Activated naive CD4-positive, alpha-beta T cell treated with anti-CD3 and anti-CD28 coated beads for 36 hours (primary cell): Measurements from ENCODE around the gene ACAD8. TPM values are rescaled to one million over a fixed set of nuclear protein-coding genes. Genes with fewer than 3 reads are reported as not detected.
"Not testable (repeated sequence)": the region's sequence is repeated elsewhere in the genome, so short reads cannot be mapped to it uniquely, and the experiment has no call there.

Experiments used
- CTCF ChIA-PET: fragments of 350-600 bp; sonication (Branson Sonifier 250); formaldehyde crosslinking; loops from one replicate; lab custom pipeline; 2021; ENCODE audit warnings: antibody characterized with exemption; lab: Charles Lee
- DNase-seq: peaks from one replicate; pipeline ENCODE4 v3.0.0-alpha.2; 2020
- H3K27ac Mint-ChIP-seq: one replicate; pipeline ENCODE4 v1.8.0; 2021; ENCODE audit warnings: mild to moderate bottlenecking, mixed read lengths
- H3K27me3 Mint-ChIP-seq: one replicate; pipeline ENCODE4 v1.8.0; 2021; ENCODE audit warnings: low read depth, mixed read lengths
- H3K36me3 Mint-ChIP-seq: one replicate; pipeline ENCODE4 v1.8.0; 2021; ENCODE audit warnings: low read depth, mixed read lengths
- H3K4me1 Mint-ChIP-seq: one replicate; pipeline ENCODE4 v1.8.0; 2021; ENCODE audit warnings: low read depth, mixed read lengths
- H3K4me3 Mint-ChIP-seq: one replicate; pipeline ENCODE4 v1.8.0; 2021; ENCODE audit warnings: mild to moderate bottlenecking, moderate library complexity, mixed read lengths
- H3K9me3 Mint-ChIP-seq: one replicate; pipeline ENCODE4 v1.8.0; 2021; ENCODE audit warnings: mixed read lengths
- intact Hi-C: fragments of 100-400 bp; cut with micrococcal nuclease; formaldehyde crosslinking; loops from one replicate; pipeline ENCODE4 v1.15.1; 2023
- total RNA-seq, 2 experiments: library from RNA; stranded (reverse); gene quantifications; one replicate each; pipeline ENCODE4 v1.2.3, GENCODE V29; 2021

ACAD8 gene
- total RNA-seq, 2 experiments from 2014 or later = 14.8 to 17.6 TPM

GRCh38 chr11:134244593-134244992, 8.8 kb upstream of the ACAD8 start:
- peaks cover 3% of the 10 kb centered on the region for H3K4me1 Mint-ChIP-seq
- peaks cover 20% of the 10 kb centered on the region for H3K36me3 Mint-ChIP-seq
- DNase-seq = no peak
- intact Hi-C loops = no loop called here
- no peak overlapping the region for H3K4me3 Mint-ChIP-seq
- H3K27me3 Mint-ChIP-seq = no peaks in the 10 kb centered on the region
- CTCF ChIA-PET = interaction anchor here (0.9 to 1.7 kb wide), 5 partner anchors 10 to 65 kb away, joined by 3 to 6 read pairs (median 3); partner anchors contain the start of gene VPS26B
- H3K27ac Mint-ChIP-seq = no peak overlapping the region
- H3K9me3 Mint-ChIP-seq = no peaks in the 10 kb centered on the region

- peaks cover 3% of the 10 kb centered on the region for H3K4me1 Mint-ChIP-seq
- no peak for DNase-seq
- no peak overlapping the region for H3K4me3 Mint-ChIP-seq
- no peaks in the 10 kb centered on the region for H3K9me3 Mint-ChIP-seq
- intact Hi-C loops = no loop called here
- CTCF ChIA-PET = no interaction called here
- no peaks in the 10 kb centered on the region for H3K27me3 Mint-ChIP-seq
- peaks cover 20% of the 10 kb centered on the region for H3K36me3 Mint-ChIP-seq
- H3K27ac Mint-ChIP-seq = no peak overlapping the region
Measured at GRCh38 chr11:134245434-134245833, 7.9 kb upstream of the ACAD8 start.

GRCh38 chr11:134246100-134246499, 7.3 kb upstream of the ACAD8 start:
- intact Hi-C loops = no loop called here
- no peaks in the 10 kb centered on the region for H3K27me3 Mint-ChIP-seq
- no peaks in the 10 kb centered on the region for H3K9me3 Mint-ChIP-seq
- H3K36me3 Mint-ChIP-seq = peaks cover 20% of the 10 kb centered on the region
- no peak overlapping the region for H3K4me3 Mint-ChIP-seq
- no peak overlapping the region for H3K27ac Mint-ChIP-seq
- CTCF ChIA-PET = no interaction called here
- peaks cover 3% of the 10 kb centered on the region for H3K4me1 Mint-ChIP-seq
- no peak for DNase-seq

GRCh38 chr11:134246678-134247077, 6.7 kb upstream of the ACAD8 start:
- H3K27ac Mint-ChIP-seq = no peak overlapping the region
- H3K4me3 Mint-ChIP-seq = no peak overlapping the region
- intact Hi-C loops = no loop called here
- peaks cover 6% of the 10 kb centered on the region for H3K4me1 Mint-ChIP-seq
- CTCF ChIA-PET = no interaction called here
- H3K36me3 Mint-ChIP-seq = peaks cover 20% of the 10 kb centered on the region
- H3K9me3 Mint-ChIP-seq = no peaks in the 10 kb centered on the region
- H3K27me3 Mint-ChIP-seq = no peaks in the 10 kb centered on the region
- no peak for DNase-seq

DNA sequence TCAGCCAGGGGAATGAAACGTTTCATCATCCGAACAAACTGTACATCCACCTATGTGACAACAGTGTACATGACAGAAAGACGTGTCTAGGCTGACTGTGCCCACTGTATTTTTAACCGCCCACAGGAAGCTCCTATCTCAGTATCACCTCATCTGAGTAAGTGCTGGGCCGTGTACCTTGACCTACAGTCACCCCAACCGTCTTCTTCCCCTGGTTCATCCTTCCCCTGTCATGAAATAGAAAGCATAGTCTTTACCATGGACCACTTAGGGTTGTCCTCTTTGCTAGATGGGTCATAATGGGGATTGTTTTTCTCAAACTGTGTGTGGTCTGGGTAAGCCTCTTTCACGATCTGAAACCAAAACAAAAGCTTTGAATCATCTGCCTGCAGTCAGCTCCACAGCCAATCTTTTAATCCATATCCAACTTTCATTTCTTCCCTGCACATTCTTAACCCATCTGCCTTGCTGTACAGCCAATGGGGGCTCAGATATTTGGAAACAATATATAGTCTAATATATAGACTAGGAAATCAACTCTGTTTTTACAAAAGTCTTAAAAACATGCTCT, 4.4 kb upstream of the ACAD8 start:
- intact Hi-C loops = no loop called here
- Mint-ChIP-seq H3K4me3 (no peak overlapping the region), H3K27ac (peak overlapping the region; percentile 33), H3K36me3 (peaks cover 18% of the 10 kb centered on the region), H3K4me1 (peaks cover 15% of the 10 kb centered on the region), H3K9me3 (no peaks in the 10 kb centered on the region), H3K27me3 (no peaks in the 10 kb centered on the region)
- CTCF ChIA-PET = interaction anchor here (0.7 to 5.6 kb wide), 5 partner anchors 13 to 42 kb away, joined by 3 to 25 read pairs (median 4); partner anchors contain the start of gene GLB1L3
- DNase-seq = no peak

DNA sequence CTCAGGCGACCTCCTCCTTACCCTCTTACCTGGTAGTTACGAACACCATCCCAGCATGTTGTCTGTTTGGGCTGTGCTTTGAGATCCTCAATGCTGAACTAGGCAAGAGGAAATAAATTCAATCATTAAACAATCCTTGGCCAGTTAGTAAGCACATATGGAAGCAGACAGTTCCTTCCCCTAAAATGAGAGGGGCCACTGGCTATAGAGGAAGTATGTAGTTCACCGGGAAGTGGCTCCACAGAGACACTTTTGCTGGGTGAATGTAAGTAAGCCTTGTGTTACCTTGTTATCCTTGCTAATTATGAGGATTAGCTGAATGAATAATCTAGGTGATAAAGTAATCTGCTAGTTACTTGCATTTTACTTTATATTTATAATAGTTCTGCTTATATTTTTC, 3.1 kb upstream of the ACAD8 start:
- Mint-ChIP-seq H3K9me3 (no peaks in the 10 kb centered on the region), H3K27ac (no peak overlapping the region), H3K36me3 (peaks cover 11% of the 10 kb centered on the region), H3K4me1 (peaks cover 22% of the 10 kb centered on the region), H3K27me3 (no peaks in the 10 kb centered on the region), H3K4me3 (no peak overlapping the region)
- DNase-seq = no peak
- CTCF ChIA-PET = interaction anchor here (0.9 to 5.6 kb wide), 3 partner anchors 12 to 23 kb away, joined by 3 to 25 read pairs (median 5); no protein-coding TSS in a partner anchor
- intact Hi-C loops = loop anchor here (5.0 kb wide), 1 partner anchor 303 kb away; no protein-coding TSS in a partner anchor

DNA sequence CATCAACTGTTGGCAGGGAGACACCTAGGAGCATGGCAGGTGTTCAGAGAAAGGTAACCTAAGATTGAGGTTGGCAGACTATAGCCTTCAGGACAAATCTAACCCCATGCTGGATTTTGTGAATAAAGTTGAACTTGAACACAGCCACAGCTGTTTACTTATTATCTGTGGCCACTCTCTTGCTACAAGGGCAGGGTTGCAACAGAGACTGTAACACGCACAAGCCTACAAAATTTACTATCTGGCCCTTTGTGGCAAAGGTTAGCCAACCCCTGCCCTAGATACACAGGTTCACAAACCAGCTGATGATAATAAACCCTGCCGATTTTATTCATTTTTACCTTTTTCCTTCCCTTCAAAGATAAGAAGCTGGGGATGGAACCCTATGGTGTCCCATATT, 2.7 kb upstream of the ACAD8 start:
- no peak overlapping the region for H3K27ac Mint-ChIP-seq
- DNase-seq = no peak
- peaks cover 11% of the 10 kb centered on the region for H3K36me3 Mint-ChIP-seq
- no peaks in the 10 kb centered on the region for H3K9me3 Mint-ChIP-seq
- intact Hi-C loops = loop anchor here (5.0 kb wide), 1 partner anchor 303 kb away; no protein-coding TSS in a partner anchor
- CTCF ChIA-PET = interaction anchor here (0.6 to 5.6 kb wide), 4 partner anchors 11 to 89 kb away, joined by 3 to 25 read pairs (median 4); no protein-coding TSS in a partner anchor
- H3K4me1 Mint-ChIP-seq = peaks cover 26% of the 10 kb centered on the region
- no peak overlapping the region for H3K4me3 Mint-ChIP-seq
- no peaks in the 10 kb centered on the region for H3K27me3 Mint-ChIP-seq

DNA sequence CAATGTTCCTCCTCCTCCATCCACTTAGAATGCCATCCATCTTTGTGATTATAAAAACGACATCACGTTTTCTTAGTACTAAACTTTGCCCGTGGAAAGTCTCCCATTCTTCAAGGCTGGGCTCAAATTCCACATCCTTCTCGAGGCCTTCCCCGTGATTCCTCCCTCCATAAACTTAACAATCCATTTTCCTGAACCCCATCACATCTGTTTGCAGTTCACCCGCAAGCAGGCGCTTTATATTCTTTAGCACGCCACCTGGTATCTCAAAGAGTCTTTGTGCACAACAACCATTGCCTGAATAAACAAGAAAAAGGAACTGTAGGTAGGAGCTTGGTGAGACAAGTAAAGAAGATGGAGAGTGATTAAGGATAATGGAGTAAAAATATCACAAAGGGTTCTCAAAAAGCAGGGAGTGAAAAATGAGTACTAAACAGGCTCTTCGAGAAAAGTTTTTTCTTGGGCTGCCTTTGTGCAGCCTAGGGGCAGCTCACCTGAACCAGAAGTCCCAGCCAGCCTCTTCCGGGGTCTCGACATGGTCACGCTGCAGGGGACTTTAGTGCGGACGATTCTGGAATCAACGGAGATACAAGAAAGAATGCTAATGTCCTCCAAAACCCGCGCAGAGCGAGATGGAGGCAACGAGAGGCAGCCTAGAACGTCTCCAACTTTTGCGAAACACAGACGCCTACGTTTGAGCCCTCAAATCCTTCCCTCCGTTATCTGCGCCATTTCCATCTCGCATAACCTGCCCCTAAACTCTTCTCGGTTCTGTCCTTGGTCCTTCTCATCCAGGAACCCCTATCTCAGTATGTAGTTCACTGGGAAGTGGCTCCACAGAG, 801 bp upstream of the ACAD8 start:
- peaks cover 4% of the 10 kb centered on the region for H3K36me3 Mint-ChIP-seq
- peaks cover 26% of the 10 kb centered on the region for H3K4me1 Mint-ChIP-seq
- CTCF ChIA-PET = interaction anchor here (0.9 to 5.6 kb wide), 4 partner anchors 9 to 80 kb away, joined by 3 to 25 read pairs (median 5); partner anchors contain the start of gene GLB1L3

GRCh38 chr11:134254433-134255183, 1.2 kb downstream of the ACAD8 start:
- Mint-ChIP-seq H3K27me3 (no peaks in the 10 kb centered on the region), H3K27ac (no peak overlapping the region), H3K4me3 (peak overlapping the region; percentile 90), H3K4me1 (peaks cover 26% of the 10 kb centered on the region), H3K36me3 (peaks cover 8% of the 10 kb centered on the region), H3K9me3 (no peaks in the 10 kb centered on the region)
- no peak for DNase-seq
- intact Hi-C loops = loop anchor here (5.0 kb wide), 1 partner anchor 307 kb away; no protein-coding TSS in a partner anchor
- CTCF ChIA-PET = interaction anchor here (0.6 to 1.3 kb wide), 8 partner anchors 16 to 471 kb away, joined by 3 to 6 read pairs (median 3); partner anchors contain the start of gene GLB1L3

More for the DNA sequence above, 801 bp upstream of the ACAD8 start:
- intact Hi-C loops = loop anchor here (1.0 to 5.0 kb wide), 5 partner anchors 23 to 324 kb away; partner anchors contain the start of genes GLB1L2 and VPS26B
- DNase-seq = peak; percentile 53
- H3K27ac Mint-ChIP-seq = peak overlapping the region; percentile 54
- no peaks in the 10 kb centered on the region for H3K27me3 Mint-ChIP-seq
- H3K9me3 Mint-ChIP-seq = no peaks in the 10 kb centered on the region
- peak overlapping the region; percentile 90 for H3K4me3 Mint-ChIP-seq

GRCh38 chr11:134255184-134255561, 1.8 kb downstream of the ACAD8 start:
- DNase-seq, H3K9me3 Mint-ChIP-seq, H3K27ac Mint-ChIP-seq, H3K4me3 Mint-ChIP-seq, H3K27me3 Mint-ChIP-seq, intact Hi-C loops, H3K36me3 Mint-ChIP-seq: not testable (repeated sequence)
- CTCF ChIA-PET = interaction anchor here (0.6 to 1.2 kb wide), 6 partner anchors 15 to 471 kb away, joined by 3 to 6 read pairs (median 3); partner anchors contain the start of gene GLB1L3
- peaks cover 26% of the 10 kb centered on the region for H3K4me1 Mint-ChIP-seq

GRCh38 chr11:134257101-134257500, 3.7 kb downstream of the ACAD8 start:
- CTCF ChIA-PET = interaction anchor here (1.0 kb wide), 1 partner anchor 13 kb away, joined by 3 read pairs; no protein-coding TSS in a partner anchor
- DNase-seq = no peak
- Mint-ChIP-seq H3K4me3 (no peak overlapping the region), H3K27me3 (no peaks in the 10 kb centered on the region), H3K36me3 (peaks cover 11% of the 10 kb centered on the region), H3K9me3 (no peaks in the 10 kb centered on the region), H3K4me1 (peaks cover 18% of the 10 kb centered on the region), H3K27ac (no peak overlapping the region)
- intact Hi-C loops = no loop called here
